ENCODE data around the gene RIMS3.

DNA sequence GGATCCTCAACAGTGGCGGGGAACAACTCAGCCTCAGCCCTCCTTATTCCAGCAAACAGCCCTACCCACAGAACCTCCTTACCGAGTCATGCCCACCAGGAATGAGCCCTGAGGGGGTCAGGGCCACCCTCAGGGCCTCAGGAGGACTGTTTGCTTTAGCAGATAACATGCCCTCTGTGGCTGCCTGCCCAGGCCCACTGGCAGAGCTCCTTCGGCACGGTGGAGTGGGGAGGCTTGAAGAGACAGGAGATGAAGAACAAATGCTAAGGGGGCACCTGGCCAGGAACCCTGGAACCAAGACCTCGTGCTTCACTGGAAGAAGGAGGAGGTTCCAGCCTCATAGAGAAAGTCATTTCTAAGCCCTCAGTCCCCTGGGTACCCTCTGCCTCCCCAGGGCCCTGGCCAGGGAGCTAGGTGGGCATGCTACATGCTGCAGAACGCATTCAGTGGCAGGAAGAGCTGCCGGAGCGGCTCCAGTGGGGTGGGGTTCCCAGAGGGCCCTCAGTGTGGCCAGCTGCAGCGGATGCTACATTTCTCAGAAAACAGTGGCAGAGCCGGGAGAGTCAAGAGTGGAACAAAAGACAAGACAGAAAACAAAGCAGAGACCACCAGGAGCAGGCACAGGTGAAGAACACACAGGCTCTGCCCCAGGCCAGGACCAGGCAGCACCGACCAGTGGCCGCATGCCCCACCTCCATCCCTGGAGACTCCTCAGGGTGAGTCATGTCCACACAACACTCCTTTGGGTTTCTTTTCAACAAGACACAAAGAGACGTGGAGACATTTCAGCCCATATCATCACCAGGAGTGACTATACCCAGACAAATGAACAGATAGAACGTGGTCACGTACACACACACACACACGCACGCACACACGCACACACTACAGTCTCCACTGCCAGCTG lies 39.8 kb downstream of the RIMS3 start:
- TF ChIP-seq, protein P1, sequence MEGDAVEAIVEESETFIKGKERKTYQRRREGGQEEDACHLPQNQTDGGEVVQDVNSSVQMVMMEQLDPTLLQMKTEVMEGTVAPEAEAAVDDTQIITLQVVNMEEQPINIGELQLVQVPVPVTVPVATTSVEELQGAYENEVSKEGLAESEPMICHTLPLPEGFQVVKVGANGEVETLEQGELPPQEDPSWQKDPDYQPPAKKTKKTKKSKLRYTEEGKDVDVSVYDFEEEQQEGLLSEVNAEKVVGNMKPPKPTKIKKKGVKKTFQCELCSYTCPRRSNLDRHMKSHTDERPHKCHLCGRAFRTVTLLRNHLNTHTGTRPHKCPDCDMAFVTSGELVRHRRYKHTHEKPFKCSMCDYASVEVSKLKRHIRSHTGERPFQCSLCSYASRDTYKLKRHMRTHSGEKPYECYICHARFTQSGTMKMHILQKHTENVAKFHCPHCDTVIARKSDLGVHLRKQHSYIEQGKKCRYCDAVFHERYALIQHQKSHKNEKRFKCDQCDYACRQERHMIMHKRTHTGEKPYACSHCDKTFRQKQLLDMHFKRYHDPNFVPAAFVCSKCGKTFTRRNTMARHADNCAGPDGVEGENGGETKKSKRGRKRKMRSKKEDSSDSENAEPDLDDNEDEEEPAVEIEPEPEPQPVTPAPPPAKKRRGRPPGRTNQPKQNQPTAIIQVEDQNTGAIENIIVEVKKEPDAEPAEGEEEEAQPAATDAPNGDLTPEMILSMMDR (conservative IDR thresholded peaks at IDR 0.05; ENCODE audit: low read length) = no peak
- no peak for TF ChIP-seq EZH2phosphoT487 (IDR thresholded peaks at IDR 0.05; ENCODE audit: borderline replicate concordance)
